ENCODE measurements around the gene CSRP1.
"Not testable (repeated sequence)": the region's sequence is repeated elsewhere in the genome, so short reads cannot be mapped to it uniquely, and the experiment has no call there.

Gene CSRP1

GRCh38 chr1:201473296-201473695 is 33.6 kb downstream of the CSRP1 start:
- H2AFZ ChIP-seq (ENCODE audit: low read depth, low read length, severe bottlenecking) = no peak overlapping the region
- no peaks in the 10 kb centered on the region for H3K9me3 ChIP-seq (ENCODE audit: insufficient read depth, low read length)
- H4K20me1 ChIP-seq (ENCODE audit: low read depth, low read length) = no peaks in the 10 kb centered on the region
- H3K4me2 ChIP-seq (ENCODE audit: low read depth, low read length, poor library complexity, severe bottlenecking) = no peak overlapping the region
- no peaks in the 10 kb centered on the region for H3K36me3 ChIP-seq (ENCODE audit: low read length)
- no peaks in the 10 kb centered on the region for H3K79me2 ChIP-seq (ENCODE audit: insufficient read depth, low read length)
- H3F3A ChIP-seq (ENCODE audit: insufficient read depth) = no peaks in the 10 kb centered on the region
- TF ChIP-seq CTCF (IDR thresholded peaks at IDR 0.05; ENCODE audit: insufficient read depth, low read length, poor library complexity, severe bottlenecking) = no peak
- TF ChIP-seq EZH2phosphoT487 (conservative IDR thresholded peaks at IDR 0.05; ENCODE audit: low read length) = no peak
- H3K27ac ChIP-seq (ENCODE audit: low read depth, low read length) = no peak overlapping the region
- no peak overlapping the region for H3K9ac ChIP-seq (ENCODE audit: low read length)
- no peaks in the 10 kb centered on the region for H3K27me3 ChIP-seq (ENCODE audit: low read length)
- no peak overlapping the region for H3K4me3 ChIP-seq (ENCODE audit: insufficient read depth, low read length, poor library complexity, severe bottlenecking)
- H3K9me2 ChIP-seq (replicated peaks; ENCODE audit: insufficient read depth, low read length) = no peaks in the 10 kb centered on the region

DNA sequence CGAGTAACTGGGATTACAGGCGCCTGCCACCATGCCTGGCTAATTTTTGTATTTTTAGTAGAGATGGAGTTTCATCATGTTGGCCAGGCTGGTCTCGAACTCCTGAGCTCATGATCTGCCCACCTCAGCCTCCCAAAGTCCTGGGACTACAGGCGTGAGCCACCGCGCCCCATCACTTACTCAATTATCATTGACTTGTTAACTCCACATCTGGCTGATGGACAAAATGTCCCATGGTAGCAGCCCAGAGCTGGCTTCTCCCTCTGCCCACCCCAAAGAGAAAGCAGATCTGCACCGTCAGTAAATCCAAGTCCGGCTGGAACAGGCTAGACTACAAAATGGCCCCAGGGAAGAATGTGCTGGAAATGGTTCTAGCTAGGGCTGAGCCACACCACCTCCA is 34.6 kb downstream of the CSRP1 start:
- H3K9me2 ChIP-seq (replicated peaks; ENCODE audit: insufficient read depth, low read length) = not testable (repeated sequence)

GRCh38 chr1:201471772-201472171 is 35.2 kb downstream of the CSRP1 start:
- Histone ChIP-seq H3K9me2 (replicated peaks; ENCODE audit: insufficient read depth, low read length) (no peaks in the 10 kb centered on the region), H3K4me3 (ENCODE audit: insufficient read depth, low read length, poor library complexity, severe bottlenecking) (no peak overlapping the region), H3K9ac (ENCODE audit: low read length) (no peak overlapping the region), H3K79me2 (ENCODE audit: insufficient read depth, low read length) (no peaks in the 10 kb centered on the region), H4K20me1 (ENCODE audit: low read depth, low read length) (no peaks in the 10 kb centered on the region), H3K27me3 (ENCODE audit: low read length) (no peaks in the 10 kb centered on the region), H3K27ac (ENCODE audit: low read depth, low read length) (no peak overlapping the region), H3K4me2 (ENCODE audit: low read depth, low read length, poor library complexity, severe bottlenecking) (no peak overlapping the region), H3F3A (ENCODE audit: insufficient read depth) (no peaks in the 10 kb centered on the region), H3K36me3 (ENCODE audit: low read length) (no peaks in the 10 kb centered on the region), H3K9me3 (ENCODE audit: insufficient read depth, low read length) (no peaks in the 10 kb centered on the region), H2AFZ (ENCODE audit: low read depth, low read length, severe bottlenecking) (no peak overlapping the region)
- no peak for TF ChIP-seq CTCF (IDR thresholded peaks at IDR 0.05; ENCODE audit: insufficient read depth, low read length, poor library complexity, severe bottlenecking)
- no peak for TF ChIP-seq EZH2phosphoT487 (conservative IDR thresholded peaks at IDR 0.05; ENCODE audit: low read length)

More for the DNA sequence above, 34.6 kb downstream of the CSRP1 start:
- H3K36me3 ChIP-seq (ENCODE audit: low read length); H3K4me2 ChIP-seq (ENCODE audit: low read depth, low read length, poor library complexity, severe bottlenecking); H3K27me3 ChIP-seq (ENCODE audit: low read length); H2AFZ ChIP-seq (ENCODE audit: low read depth, low read length, severe bottlenecking); H3K4me3 ChIP-seq (ENCODE audit: insufficient read depth, low read length, poor library complexity, severe bottlenecking); H3K9me3 ChIP-seq (ENCODE audit: insufficient read depth, low read length); H4K20me1 ChIP-seq (ENCODE audit: low read depth, low read length); H3F3A ChIP-seq (ENCODE audit: insufficient read depth); H3K27ac ChIP-seq (ENCODE audit: low read depth, low read length); H3K9ac ChIP-seq (ENCODE audit: low read length); H3K79me2 ChIP-seq (ENCODE audit: insufficient read depth, low read length): not testable (repeated sequence)

GRCh38 chr1:201470581-201470980 is 36.3 kb downstream of the CSRP1 start:
- Histone ChIP-seq H3F3A (ENCODE audit: insufficient read depth) (no peaks in the 10 kb centered on the region), H3K27ac (ENCODE audit: low read depth, low read length) (no peak overlapping the region), H3K9me3 (ENCODE audit: insufficient read depth, low read length) (no peaks in the 10 kb centered on the region), H3K79me2 (ENCODE audit: insufficient read depth, low read length) (no peaks in the 10 kb centered on the region), H3K4me2 (ENCODE audit: low read depth, low read length, poor library complexity, severe bottlenecking) (no peak overlapping the region), H3K9ac (ENCODE audit: low read length) (no peak overlapping the region), H3K27me3 (ENCODE audit: low read length) (no peaks in the 10 kb centered on the region), H3K4me3 (ENCODE audit: insufficient read depth, low read length, poor library complexity, severe bottlenecking) (no peak overlapping the region), H4K20me1 (ENCODE audit: low read depth, low read length) (no peaks in the 10 kb centered on the region), H3K36me3 (ENCODE audit: low read length) (no peaks in the 10 kb centered on the region), H3K9me2 (replicated peaks; ENCODE audit: insufficient read depth, low read length) (no peaks in the 10 kb centered on the region), H2AFZ (ENCODE audit: low read depth, low read length, severe bottlenecking) (no peak overlapping the region)
- no peak for TF ChIP-seq CTCF (IDR thresholded peaks at IDR 0.05; ENCODE audit: insufficient read depth, low read length, poor library complexity, severe bottlenecking)
- no peak for TF ChIP-seq EZH2phosphoT487 (conservative IDR thresholded peaks at IDR 0.05; ENCODE audit: low read length)
